OCI-LY1 (cell line): ENCODE data around the gene DHRS7.

ENCODE experiments used
- H2AFZ ChIP-seq: fragments of 200-600 bp; sonication (generic), shearing (Covaris generic); 2 replicates; pipeline ENCODE4 v1.6.0; 2014; ENCODE audit warnings: antibody characterized with exemption, mild to moderate bottlenecking, low read length
- H3F3A ChIP-seq: fragments of 200-600 bp; sonication (generic), shearing (Covaris generic); 2 replicates; pipeline ENCODE4 v1.6.0; 2014; ENCODE audit warnings: mild to moderate bottlenecking, antibody characterized with exemption, low read length, moderate library complexity; ENCODE audit not compliant: insufficient read depth
- H3K27ac ChIP-seq: fragments of 200-600 bp; sonication (generic); 2 replicates; pipeline ENCODE4 v1.5.1; 2014; ENCODE audit warnings: low read length, mixed run types, mild to moderate bottlenecking, low read depth; ENCODE audit not compliant: poor library complexity, severe bottlenecking
- H3K27me3 ChIP-seq: fragments of 200-600 bp; sonication (generic); 2 replicates; pipeline ENCODE4 v1.6.0; 2014; ENCODE audit warnings: antibody characterized with exemption, mild to moderate bottlenecking, low read length, moderate library complexity; ENCODE audit not compliant: insufficient read depth
- H3K36me3 ChIP-seq: fragments of 200-600 bp; sonication (generic); 2 replicates; pipeline ENCODE4 v1.6.1; 2014; ENCODE audit warnings: mild to moderate bottlenecking, antibody characterized with exemption, low read length, moderate library complexity, mixed read lengths; ENCODE audit not compliant: insufficient read depth
- H3K4me1 ChIP-seq: fragments of 200-600 bp; sonication (generic); 2 replicates; pipeline ENCODE4 v1.5.1; 2014; ENCODE audit warnings: mild to moderate bottlenecking, low read length, moderate library complexity; ENCODE audit not compliant: insufficient read depth, severe bottlenecking
- H3K4me2 ChIP-seq: fragments of 200-600 bp; sonication (generic), shearing (Covaris generic); 2 replicates; pipeline ENCODE4 v1.6.1; 2014; ENCODE audit warnings: low read length
- H3K4me3 ChIP-seq: fragments of 200-600 bp; sonication (generic); 2 replicates; pipeline ENCODE4 v1.5.1; 2014; ENCODE audit warnings: low read length, low read depth, mild to moderate bottlenecking, mixed read lengths; ENCODE audit not compliant: poor library complexity, severe bottlenecking
- H3K79me2 ChIP-seq: fragments of 200-600 bp; shearing (Covaris generic); 2 replicates; pipeline ENCODE4 v1.6.1; 2016; ENCODE audit warnings: mixed run types, low read length, mixed read lengths; ENCODE audit not compliant: insufficient read depth
- H3K9ac ChIP-seq: fragments of 200-600 bp; sonication (generic), shearing (Covaris generic); 2 replicates; pipeline ENCODE4 v1.6.1; 2014; ENCODE audit warnings: mild to moderate bottlenecking, low read length, mixed read lengths
- H3K9me2 ChIP-seq: fragments of 200-600 bp; sonication (generic), shearing (Covaris generic); 2 replicates; pipeline ENCODE4 v1.6.1; 2014; ENCODE audit warnings: low read depth, mild to moderate bottlenecking, low read length, mixed read lengths
- H3K9me3 ChIP-seq: fragments of 200-600 bp; shearing (Covaris generic); 2 replicates; pipeline ENCODE4 v1.6.1; 2014; ENCODE audit warnings: low read length, mixed read lengths
- H4K20me1 ChIP-seq: fragments of 200-600 bp; sonication (generic), shearing (Covaris generic); 2 replicates; pipeline ENCODE4 v1.6.0; 2016; ENCODE audit warnings: mild to moderate bottlenecking, low read length; ENCODE audit not compliant: insufficient read depth
- CTCF ChIP-seq: fragments of 200-600 bp; sonication (generic), shearing (Covaris generic); IDR thresholded peaks from 2 replicates; pipeline ENCODE4 v1.5.1; 2017; ENCODE audit warnings: mild to moderate bottlenecking, antibody characterized with exemption, low read length, moderate library complexity, mixed read lengths
- EZH2 ChIP-seq: fragments of 200-600 bp; sonication (generic), shearing (Covaris generic); IDR thresholded peaks from 2 replicates; pipeline ENCODE4 v1.8.0; 2017; ENCODE audit warnings: borderline replicate concordance, mixed run types, mild to moderate bottlenecking, antibody characterized with exemption, low read length, moderate library complexity, mixed read lengths

The DHRS7 gene

GRCh38 chr14:60206837-60207533, 41.8 kb upstream of the DHRS7 start:
- Histone ChIP-seq H3K79me2 (no peaks in the 10 kb centered on the region), H3K9ac (no peak overlapping the region), H3K4me1 (peaks cover 48% of the 10 kb centered on the region), H4K20me1 (no peaks in the 10 kb centered on the region), H3F3A (no peaks in the 10 kb centered on the region), H2AFZ (no peak overlapping the region; the same call in 1 of the 2 replicates), H3K9me3 (no peaks in the 10 kb centered on the region), H3K4me2 (no peak overlapping the region), H3K27ac (peak overlapping the region; percentile 31), H3K9me2 (no peaks in the 10 kb centered on the region), H3K36me3 (no peaks in the 10 kb centered on the region; the same call in 1 of the 2 replicates), H3K4me3 (no peak overlapping the region), H3K27me3 (no peaks in the 10 kb centered on the region)
- TF ChIP-seq EZH2, result no peak

GRCh38 chr14:60206249-60206670, 41.1 kb upstream of the DHRS7 start:
- no peaks in the 10 kb centered on the region; the same call in 1 of the 2 replicates for H3K36me3 ChIP-seq
- H4K20me1 ChIP-seq, result no peaks in the 10 kb centered on the region
- H3K4me3 ChIP-seq, result no peak overlapping the region
- H3K4me2 ChIP-seq, result no peak overlapping the region
- H3K9me2 ChIP-seq, result no peaks in the 10 kb centered on the region
- H2AFZ ChIP-seq, result 0 out of 2 replicates have a peak overlapping the region, but pooled peaks have one; percentile 34
- TF ChIP-seq EZH2, result no peak
- no peak for TF ChIP-seq CTCF
- H3F3A ChIP-seq, result no peaks in the 10 kb centered on the region
- no peaks in the 10 kb centered on the region for H3K27me3 ChIP-seq
- no peaks in the 10 kb centered on the region for H3K9me3 ChIP-seq
- no peaks in the 10 kb centered on the region for H3K79me2 ChIP-seq
- H3K9ac ChIP-seq, result no peak overlapping the region
- peak overlapping the region; percentile 100 for H3K27ac ChIP-seq
- H3K4me1 ChIP-seq, result peaks cover 41% of the 10 kb centered on the region

- Histone ChIP-seq H3K79me2 (no peaks in the 10 kb centered on the region), H2AFZ (0 out of 2 replicates have a peak overlapping the region, but pooled peaks have one; percentile 13), H3K36me3 (no peaks in the 10 kb centered on the region; the same call in 1 of the 2 replicates), H3K9ac (peak overlapping the region; percentile 74), H3K4me1 (peaks cover 36% of the 10 kb centered on the region), H3K27ac (peak overlapping the region; percentile 100), H4K20me1 (no peaks in the 10 kb centered on the region), H3F3A (no peaks in the 10 kb centered on the region), H3K27me3 (no peaks in the 10 kb centered on the region), H3K9me2 (no peaks in the 10 kb centered on the region), H3K4me2 (peak overlapping the region; percentile 65), H3K9me3 (no peaks in the 10 kb centered on the region; the same call in 1 of the 2 replicates), H3K4me3 (peak overlapping the region; percentile 33)
- TF ChIP-seq CTCF (no peak), EZH2 (no peak)
Observed at GRCh38 chr14:60204843-60205774, 39.9 kb upstream of the DHRS7 start.
